ENCODE results near the gene GPS2. TPM values are rescaled to one million over a fixed set of nuclear protein-coding genes. Genes with fewer than 3 reads are reported as not detected.

Gene GPS2
- total RNA-seq, 1 donor from 2014 or later, result 56.8 TPM

- H3K27ac Mint-ChIP-seq (ENCODE audit: unreplicated experiment), result no peak overlapping the region
These were observed 17.0 kb upstream of the GPS2 start for GRCh38 chr17:7332111-7332510.

GRCh38 chr17:7330638-7331015, 15.5 kb upstream of the GPS2 start:
- H3K27me3 Mint-ChIP-seq (ENCODE audit: unreplicated experiment), result peaks cover 9% of the 10 kb centered on the region
- H3K4me3 Mint-ChIP-seq (ENCODE audit: unreplicated experiment), result no peak overlapping the region
- no peak for DNase-seq (ENCODE audit: low spot score)
- no peaks in the 10 kb centered on the region for H3K9me3 Mint-ChIP-seq (ENCODE audit: unreplicated experiment)
- no peak for TF ChIP-seq CTCF (IDR thresholded peaks at IDR 0.05; ENCODE audit: unreplicated experiment)
- H3K36me3 Mint-ChIP-seq (ENCODE audit: low read depth, unreplicated experiment), result peaks cover 13% of the 10 kb centered on the region
- H3K4me1 Mint-ChIP-seq (ENCODE audit: unreplicated experiment), result peaks cover 20% of the 10 kb centered on the region
- no peak overlapping the region for H3K27ac Mint-ChIP-seq (ENCODE audit: unreplicated experiment)

More at GRCh38 chr17:7332111-7332510, 17.0 kb upstream of the GPS2 start:
- H3K4me3 Mint-ChIP-seq (ENCODE audit: unreplicated experiment), result no peak overlapping the region
- peaks cover 7% of the 10 kb centered on the region for H3K27me3 Mint-ChIP-seq (ENCODE audit: unreplicated experiment)
- peaks cover 28% of the 10 kb centered on the region for H3K4me1 Mint-ChIP-seq (ENCODE audit: unreplicated experiment)
- TF ChIP-seq CTCF (IDR thresholded peaks at IDR 0.05; ENCODE audit: unreplicated experiment), result no peak
- no peaks in the 10 kb centered on the region for H3K9me3 Mint-ChIP-seq (ENCODE audit: unreplicated experiment)
- peaks cover 13% of the 10 kb centered on the region for H3K36me3 Mint-ChIP-seq (ENCODE audit: low read depth, unreplicated experiment)
- no peak for DNase-seq (ENCODE audit: low spot score)

GRCh38 chr17:7329997-7330637, 15.0 kb upstream of the GPS2 start:
- Mint-ChIP-seq H3K9me3 (ENCODE audit: unreplicated experiment) (no peaks in the 10 kb centered on the region), H3K36me3 (ENCODE audit: low read depth, unreplicated experiment) (peaks cover 13% of the 10 kb centered on the region), H3K27ac (ENCODE audit: unreplicated experiment) (peak overlapping the region; percentile 95), H3K4me3 (ENCODE audit: unreplicated experiment) (peak overlapping the region; percentile 97), H3K27me3 (ENCODE audit: unreplicated experiment) (peaks cover 9% of the 10 kb centered on the region), H3K4me1 (ENCODE audit: unreplicated experiment) (peaks cover 17% of the 10 kb centered on the region)
- peak; percentile 71 for DNase-seq (ENCODE audit: low spot score)
- TF ChIP-seq CTCF (IDR thresholded peaks at IDR 0.05; ENCODE audit: unreplicated experiment), result no peak

- Mint-ChIP-seq H3K4me3 (ENCODE audit: unreplicated experiment) (peak overlapping the region; percentile 97), H3K27me3 (ENCODE audit: unreplicated experiment) (peaks cover 9% of the 10 kb centered on the region), H3K4me1 (ENCODE audit: unreplicated experiment) (peaks cover 17% of the 10 kb centered on the region), H3K27ac (ENCODE audit: unreplicated experiment) (peak overlapping the region; percentile 95), H3K9me3 (ENCODE audit: unreplicated experiment) (no peaks in the 10 kb centered on the region), H3K36me3 (ENCODE audit: low read depth, unreplicated experiment) (peaks cover 13% of the 10 kb centered on the region)
- TF ChIP-seq CTCF (IDR thresholded peaks at IDR 0.05; ENCODE audit: unreplicated experiment), result no peak
- DNase-seq (ENCODE audit: low spot score), result peak; percentile 92
These were observed 14.3 kb upstream of the GPS2 start for GRCh38 chr17:7329374-7329996.

- no peak for TF ChIP-seq CTCF (IDR thresholded peaks at IDR 0.05; ENCODE audit: unreplicated experiment)
- peak within 1 kb of the TSS; percentile 95 for H3K27ac Mint-ChIP-seq (ENCODE audit: unreplicated experiment)
- H3K4me3 Mint-ChIP-seq (ENCODE audit: unreplicated experiment), result peak within 1 kb of the TSS; percentile 97
- no peaks in the 10 kb centered on the region for H3K9me3 Mint-ChIP-seq (ENCODE audit: unreplicated experiment)
- peaks cover 17% of the 10 kb centered on the region for H3K4me1 Mint-ChIP-seq (ENCODE audit: unreplicated experiment)
- no peak for DNase-seq (ENCODE audit: low spot score)
- peaks cover 9% of the 10 kb centered on the region for H3K27me3 Mint-ChIP-seq (ENCODE audit: unreplicated experiment)
- peaks cover 13% of the 10 kb centered on the region for H3K36me3 Mint-ChIP-seq (ENCODE audit: low read depth, unreplicated experiment)
These were observed 13.7 kb upstream of the GPS2 start, which contains the start of gene NEURL4 for GRCh38 chr17:7328840-7329373. Gene NEURL4, minus strand, starts transcription at chr17:7329335. Its CDS starts 23 bp downstream, at chr17:7329312.

Data from endothelial cell (in vitro differentiated cells).